IMR-90 (cell line): ENCODE measurements around the gene SIK3. TPM values are rescaled to one million over a fixed set of nuclear protein-coding genes. Genes with fewer than 3 reads are reported as not detected.

Experiments
- ATAC-seq: fragments of 200-7000 bp; cut with Tn5 transposase; 2 replicates; pipeline ENCODE4 v1.9.1; 2020; ENCODE audit warnings: low read depth, mild to moderate bottlenecking, moderate library complexity
- BruUV-seq: library from RNA; stranded (reverse); fragments of 400-500 nt; replicated peaks from 2 replicates; lab custom pipeline; 2021; lab: Mats Ljungman, UMichigan
- CTCF ChIA-PET: fragments of 300-600 bp; formaldehyde crosslinking; extraction: SDS; loops from one replicate; lab custom pipeline; 2021; ENCODE audit warnings: antibody characterized with exemption; lab: Yijun Ruan, JAX
- POLR2A ChIA-PET: fragments of 300-600 bp; sonication (Branson Sonifier 250); formaldehyde crosslinking; loops from one replicate; lab custom pipeline; 2022; ENCODE audit warnings: antibody characterized with exemption; ENCODE audit not compliant: unreplicated experiment; lab: Charles Lee
- DNase-seq: peaks from one replicate; pipeline ENCODE4 v3.0.0; 2013
- H2AFZ ChIP-seq: replicated peaks from 2 replicates; pipeline ENCODE3; 2013; ENCODE audit warnings: low read length, mild to moderate bottlenecking; ENCODE audit not compliant: poor library complexity
- H2AK5ac ChIP-seq: 2 replicates; pipeline ENCODE4 v1.6.1; 2013; ENCODE audit warnings: low read depth, low read length, inconsistent platforms
- H2AK9ac ChIP-seq: replicated peaks from 2 replicates; pipeline ENCODE3; 2013; ENCODE audit warnings: mild to moderate bottlenecking, low read depth, low read length, moderate library complexity; ENCODE audit not compliant: poor library complexity
- H2BK120ac ChIP-seq: 2 replicates; pipeline ENCODE4 v1.6.1; 2013; ENCODE audit warnings: low read depth, low read length, inconsistent platforms
- H2BK15ac ChIP-seq: 3 replicates; pipeline ENCODE4 v1.6.1; 2013; ENCODE audit warnings: low read depth, low read length, inconsistent platforms
- H2BK20ac ChIP-seq: 2 replicates; pipeline ENCODE4 v1.6.1; 2013; ENCODE audit warnings: low read depth, mild to moderate bottlenecking, inconsistent platforms, low read length, moderate library complexity
- H2BK5ac ChIP-seq: 2 replicates; pipeline ENCODE4 v1.6.1; 2013; ENCODE audit warnings: mild to moderate bottlenecking, low read depth, low read length, inconsistent platforms; ENCODE audit not compliant: poor library complexity, severe bottlenecking
- H3K14ac ChIP-seq: replicated peaks from 2 replicates; pipeline ENCODE4 v1.6.1; 2013; ENCODE audit warnings: low read depth, low read length, inconsistent platforms
- H3K18ac ChIP-seq: 2 replicates; pipeline ENCODE4 v1.6.1; 2013; ENCODE audit warnings: low read depth, low read length, control low read depth
- H3K23ac ChIP-seq: 2 replicates; pipeline ENCODE4 v1.6.1; 2013; ENCODE audit warnings: low read depth, low read length, inconsistent platforms
- H3K27ac ChIP-seq: 2 replicates; pipeline ENCODE4 v1.5.1; 2013; ENCODE audit warnings: mild to moderate bottlenecking, control low read depth, low read length; ENCODE audit not compliant: insufficient read depth
- H3K27me3 ChIP-seq: 2 replicates; pipeline ENCODE4 v1.6.1; 2013; ENCODE audit warnings: low read length; ENCODE audit not compliant: control insufficient read depth, insufficient read depth
- H3K36me3 ChIP-seq: 2 replicates; pipeline ENCODE4 v1.6.1; 2013; ENCODE audit warnings: low read length, mixed read lengths; ENCODE audit not compliant: control insufficient read depth, insufficient read depth
- H3K4ac ChIP-seq: 2 replicates; pipeline ENCODE4 v1.6.1; 2013; ENCODE audit warnings: low read depth, low read length, inconsistent platforms
- H3K4me1 ChIP-seq: 2 replicates; pipeline ENCODE4 v1.6.1; 2013; ENCODE audit warnings: low read length, mixed read lengths; ENCODE audit not compliant: control insufficient read depth, insufficient read depth
- H3K4me2 ChIP-seq: 2 replicates; pipeline ENCODE4 v1.6.1; 2013; ENCODE audit warnings: low read depth, mild to moderate bottlenecking, control low read depth, low read length, moderate library complexity
- H3K4me3 ChIP-seq: 2 replicates; pipeline ENCODE4 v1.5.1; 2013; ENCODE audit warnings: low read depth, mild to moderate bottlenecking, control low read depth, low read length, moderate library complexity; ENCODE audit not compliant: insufficient read depth
- H3K56ac ChIP-seq: 2 replicates; pipeline ENCODE4 v1.6.1; 2013; ENCODE audit warnings: low read length, inconsistent platforms; ENCODE audit not compliant: insufficient read depth; ENCODE audit errors: extremely low read depth
- H3K79me1 ChIP-seq, 2 experiments: 2 replicates each; pipeline ENCODE4 v1.6.1; 2013; ENCODE audit warnings: low read length in 2 of 2, inconsistent platforms in 1 of 2, low read depth in 1 of 2
- H3K9ac ChIP-seq: 2 replicates; pipeline ENCODE4 v1.6.1; 2013; ENCODE audit warnings: low read depth, low read length, control low read depth
- H3K9me1 ChIP-seq: 2 replicates; pipeline ENCODE4 v1.6.1; 2013; ENCODE audit warnings: low read length, inconsistent platforms; ENCODE audit not compliant: insufficient read depth
- H3K9me3 ChIP-seq: 2 replicates; pipeline ENCODE4 v1.6.1; 2013; ENCODE audit warnings: low read length; ENCODE audit not compliant: control insufficient read depth, insufficient read depth
- H4K20me1 ChIP-seq: 2 replicates; pipeline ENCODE4 v1.6.1; 2013; ENCODE audit warnings: low read length, inconsistent platforms; ENCODE audit not compliant: insufficient read depth
- H4K5ac ChIP-seq: 2 replicates; pipeline ENCODE4 v1.6.1; 2013; ENCODE audit warnings: mild to moderate bottlenecking, low read depth, low read length, control low read depth
- H4K8ac ChIP-seq, 2 experiments: 2 replicates each; pipeline ENCODE4 v1.6.1; 2013; ENCODE audit warnings: low read depth in 2 of 2, low read length in 2 of 2, control low read depth in 1 of 2, inconsistent platforms in 1 of 2
- H4K91ac ChIP-seq: 2 replicates; pipeline ENCODE4 v1.6.1; 2013; ENCODE audit warnings: low read depth, low read length, inconsistent platforms; ENCODE audit not compliant: insufficient read depth
- CEBPB ChIP-seq: IDR thresholded peaks from 2 replicates; pipeline ENCODE4 v1.6.1; 2012; ENCODE audit warnings: low read depth, low read length, improper control_type of control experiment
- CHD1 ChIP-seq: IDR thresholded peaks from 2 replicates; pipeline ENCODE4 v1.6.1; 2012; ENCODE audit warnings: low read depth, low read length, improper control_type of control experiment
- FOS ChIP-seq: fragments of 150-350 bp; IDR thresholded peaks from 2 replicates; pipeline ENCODE4 v1.6.1; 2016; ENCODE audit warnings: low read depth, low read length
- MAZ ChIP-seq: IDR thresholded peaks from 2 replicates; pipeline ENCODE4 v1.6.1; 2012; ENCODE audit warnings: low read depth, mild to moderate bottlenecking, low read length, improper control_type of control experiment, moderate library complexity, borderline replicate concordance
- MXI1 ChIP-seq: IDR thresholded peaks from 2 replicates; pipeline ENCODE4 v1.6.1; 2012; ENCODE audit warnings: low read depth, mild to moderate bottlenecking, low read length, moderate library complexity, borderline replicate concordance
- NFE2L2 ChIP-seq: fragments of 150-350 bp; IDR thresholded peaks from 2 replicates; pipeline ENCODE4 v1.6.1; 2016; ENCODE audit warnings: low read depth, mild to moderate bottlenecking, low read length
- POLR2A ChIP-seq: IDR thresholded peaks from 2 replicates; pipeline ENCODE4 v1.6.1; 2012; ENCODE audit warnings: mild to moderate bottlenecking, low read depth, low read length
- RAD21 ChIP-seq: IDR thresholded peaks from 2 replicates; pipeline ENCODE4 v1.6.1; 2012; ENCODE audit warnings: low read length, improper control_type of control experiment
- RCOR1 ChIP-seq: IDR thresholded peaks from 2 replicates; pipeline ENCODE4 v1.6.1; 2012; ENCODE audit warnings: mild to moderate bottlenecking, low read length, improper control_type of control experiment; ENCODE audit not compliant: insufficient replicate concordance
- RFX5 ChIP-seq: IDR thresholded peaks from 2 replicates; pipeline ENCODE4 v1.8.0; 2012; ENCODE audit warnings: low read depth, mild to moderate bottlenecking, low read length, moderate library complexity
- SMC3 ChIP-seq: fragments of 150-350 bp; IDR thresholded peaks from 2 replicates; pipeline ENCODE4 v1.6.1; 2016; ENCODE audit warnings: low read depth, mild to moderate bottlenecking, antibody characterized with exemption, low read length, moderate library complexity
- WGBS, 2 experiments: methylation state at CpG; one replicate each; pipeline versions ENCODE4 v1.1.5 to v1.1.7; 2013; ENCODE audit warnings: missing lambda C conversion rate in 2 of 2; ENCODE audit not compliant: insufficient read length in 1 of 2; ENCODE audit errors: extremely low coverage in 2 of 2; 5-methylcytosine and 5-hydroxymethylcytosine counted together
- dilution Hi-C: fragments of 300-500 bp; cut with HindIII; formaldehyde crosslinking; loops from one replicate; pipeline ENCODE4 v1.14.3; 2018; ENCODE audit warnings: low sequenced_read_pairs; ENCODE audit not compliant: unreplicated experiment
- in situ Hi-C: fragments of 300-500 bp; cut with MboI; formaldehyde crosslinking; loops from 3 replicates; pipeline ENCODE4 v1.14.3; 2019; ENCODE audit warnings: low sequenced_read_pairs, inconsistent platforms, mixed read lengths
- intact Hi-C: fragments of 100-400 bp; cut with micrococcal nuclease; formaldehyde crosslinking; loops from 2 replicates; pipeline ENCODE4 v1.10.0; 2022
- polyA plus RNA-seq, 3 experiments: library from polyadenylated mRNA; depleted of rRNA; stranded (reverse); fragments of >200 nt; gene quantifications; 2 replicates each; pipeline ENCODE4 v1.2.3, GENCODE V29; 2012; ENCODE audit warnings: low replicate concordance in 1 of 3
- total RNA-seq: library from RNA; depleted of rRNA; stranded (reverse); fragments of >200 nt; gene quantifications from 2 replicates; pipeline ENCODE4 v1.2.3, GENCODE V29; 2012
- TF ChIP-seq, protein P1 (sequence below): fragments of 150-350 bp; IDR thresholded peaks from 2 replicates; pipeline ENCODE4 v1.6.1; 2017; ENCODE audit warnings: mild to moderate bottlenecking, antibody characterized with exemption, low read length, low read depth

SIK3 gene
- total and polyA plus RNA-seq, 2 of the 4 experiments (the other 2 are of a cell fraction), result 8.2 to 9.1 TPM

DNA sequence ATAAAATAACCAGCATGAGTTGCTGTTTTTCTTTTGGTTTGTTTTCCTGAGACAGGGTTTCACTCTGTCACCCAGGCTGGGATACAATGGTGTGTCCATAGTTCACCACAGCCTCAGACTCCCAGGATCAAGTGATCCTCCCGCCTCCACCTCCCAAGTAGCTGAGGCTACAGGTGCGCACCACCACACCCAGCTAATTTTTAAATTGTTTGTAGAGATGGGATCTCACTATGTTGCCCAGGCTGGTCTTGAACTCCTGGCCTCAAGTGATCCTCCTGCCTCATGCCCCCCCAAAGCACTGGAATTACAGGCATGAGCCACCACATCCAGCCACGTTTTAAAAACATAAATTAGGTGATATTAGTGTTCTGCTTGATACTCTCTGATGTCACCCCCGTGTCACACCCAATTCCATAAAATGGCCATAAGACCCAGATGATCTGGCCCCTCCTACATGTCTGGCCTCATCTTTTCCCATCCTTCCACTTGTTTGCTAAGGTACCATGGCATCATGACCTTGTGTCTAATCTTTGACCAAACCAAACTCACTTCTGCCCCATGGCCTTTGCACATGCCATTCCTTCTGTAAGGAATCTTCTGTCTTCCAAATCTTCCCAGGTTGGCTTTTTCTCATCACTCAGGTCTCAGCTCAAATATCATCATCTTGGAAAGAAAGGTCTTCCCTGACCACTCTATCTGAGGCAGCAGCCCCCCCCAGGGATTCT is 6.3 kb downstream of the SIK3 start:
- WGBS, 2 experiments, result no CpG with 5 or more reads among the region's 4 CpGs
- H3K4me1 ChIP-seq, result peaks cover 13% of the 10 kb centered on the region
- no peak overlapping the region for H3K23ac ChIP-seq
- H3K27me3 ChIP-seq, result no peaks in the 10 kb centered on the region
- no TSS peak for BruUV-seq
- H3K4me2 ChIP-seq, result no peak overlapping the region
- H3K9me1 ChIP-seq, result peaks cover 11% of the 10 kb centered on the region
- H3K36me3 ChIP-seq, result no peaks in the 10 kb centered on the region; the same call in 1 of the 2 replicates
- H4K5ac ChIP-seq, result no peak overlapping the region
- no peak overlapping the region for H4K91ac ChIP-seq
- H2AK9ac ChIP-seq, result no peak overlapping the region
- ChIA-PET POLR2A (no interaction called here), CTCF (no interaction called here)
- H2BK15ac ChIP-seq, result no peak overlapping the region
- dilution Hi-C loops (no loop called here), intact Hi-C loops (no loop called here), in situ Hi-C loops (no loop called here)
- H2AK5ac ChIP-seq, result no peak overlapping the region
- H3K18ac ChIP-seq, result no peak overlapping the region
- no peak overlapping the region for H4K8ac ChIP-seq
- ATAC-seq (no peak), DNase-seq (no peak)
- no peak overlapping the region for H2BK20ac ChIP-seq
- peaks cover 66% of the 10 kb centered on the region for H4K20me1 ChIP-seq
- no peak overlapping the region for H3K9ac ChIP-seq
- H3K79me1 ChIP-seq, result peaks cover 25 to 62% of the 10 kb centered on the region in 2 experiments
- no peaks in the 10 kb centered on the region for H3K9me3 ChIP-seq
- no peak overlapping the region for H3K4ac ChIP-seq
- H3K4me3 ChIP-seq, result no peak overlapping the region
- no peak overlapping the region for H2BK120ac ChIP-seq
- H3K27ac ChIP-seq, result no peak overlapping the region
- H3K14ac ChIP-seq, result no peak overlapping the region
- H2AFZ ChIP-seq, result no peak overlapping the region
- TF ChIP-seq MXI1 (no peak), RFX5 (no peak), NFE2L2 (no peak), RCOR1 (no peak), CHD1 (no peak), SMC3 (no peak), MAZ (no peak), RAD21 (no peak), POLR2A (no peak), FOS (no peak), CEBPB (no peak)
- TF ChIP-seq, protein P1, sequence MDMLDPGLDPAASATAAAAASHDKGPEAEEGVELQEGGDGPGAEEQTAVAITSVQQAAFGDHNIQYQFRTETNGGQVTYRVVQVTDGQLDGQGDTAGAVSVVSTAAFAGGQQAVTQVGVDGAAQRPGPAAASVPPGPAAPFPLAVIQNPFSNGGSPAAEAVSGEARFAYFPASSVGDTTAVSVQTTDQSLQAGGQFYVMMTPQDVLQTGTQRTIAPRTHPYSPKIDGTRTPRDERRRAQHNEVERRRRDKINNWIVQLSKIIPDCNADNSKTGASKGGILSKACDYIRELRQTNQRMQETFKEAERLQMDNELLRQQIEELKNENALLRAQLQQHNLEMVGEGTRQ, result no peak
- H2BK5ac ChIP-seq, result no peak overlapping the region
- H3K56ac ChIP-seq, result no peak overlapping the region
